ENCODE data around the gene ICAM3.

ICAM3 gene

DNA sequence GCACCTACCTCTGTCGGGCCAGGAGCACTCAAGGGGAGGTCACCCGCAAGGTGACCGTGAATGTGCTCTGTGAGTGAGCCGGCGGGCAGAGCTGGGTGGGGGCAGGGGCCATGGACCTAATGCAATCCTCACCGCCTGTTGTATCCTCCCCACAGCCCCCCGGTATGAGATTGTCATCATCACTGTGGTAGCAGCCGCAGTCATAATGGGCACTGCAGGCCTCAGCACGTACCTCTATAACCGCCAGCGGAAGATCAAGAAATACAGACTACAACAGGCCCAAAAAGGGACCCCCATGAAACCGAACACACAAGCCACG lies 54.5 kb downstream of the ICAM3 start:
- TF ChIP-seq, protein P1, sequence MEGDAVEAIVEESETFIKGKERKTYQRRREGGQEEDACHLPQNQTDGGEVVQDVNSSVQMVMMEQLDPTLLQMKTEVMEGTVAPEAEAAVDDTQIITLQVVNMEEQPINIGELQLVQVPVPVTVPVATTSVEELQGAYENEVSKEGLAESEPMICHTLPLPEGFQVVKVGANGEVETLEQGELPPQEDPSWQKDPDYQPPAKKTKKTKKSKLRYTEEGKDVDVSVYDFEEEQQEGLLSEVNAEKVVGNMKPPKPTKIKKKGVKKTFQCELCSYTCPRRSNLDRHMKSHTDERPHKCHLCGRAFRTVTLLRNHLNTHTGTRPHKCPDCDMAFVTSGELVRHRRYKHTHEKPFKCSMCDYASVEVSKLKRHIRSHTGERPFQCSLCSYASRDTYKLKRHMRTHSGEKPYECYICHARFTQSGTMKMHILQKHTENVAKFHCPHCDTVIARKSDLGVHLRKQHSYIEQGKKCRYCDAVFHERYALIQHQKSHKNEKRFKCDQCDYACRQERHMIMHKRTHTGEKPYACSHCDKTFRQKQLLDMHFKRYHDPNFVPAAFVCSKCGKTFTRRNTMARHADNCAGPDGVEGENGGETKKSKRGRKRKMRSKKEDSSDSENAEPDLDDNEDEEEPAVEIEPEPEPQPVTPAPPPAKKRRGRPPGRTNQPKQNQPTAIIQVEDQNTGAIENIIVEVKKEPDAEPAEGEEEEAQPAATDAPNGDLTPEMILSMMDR (IDR thresholded peaks at IDR 0.05; ENCODE audit: borderline replicate concordance, control extremely low read depth, extremely low read depth, insufficient read depth, missing control alignments), result no peak
- no peak for DNase-seq (ENCODE audit: low spot score)
- in situ Hi-C loops (cut with MboI; ENCODE audit: low sequenced_read_pairs, unreplicated experiment), result no loop called here

DNA sequence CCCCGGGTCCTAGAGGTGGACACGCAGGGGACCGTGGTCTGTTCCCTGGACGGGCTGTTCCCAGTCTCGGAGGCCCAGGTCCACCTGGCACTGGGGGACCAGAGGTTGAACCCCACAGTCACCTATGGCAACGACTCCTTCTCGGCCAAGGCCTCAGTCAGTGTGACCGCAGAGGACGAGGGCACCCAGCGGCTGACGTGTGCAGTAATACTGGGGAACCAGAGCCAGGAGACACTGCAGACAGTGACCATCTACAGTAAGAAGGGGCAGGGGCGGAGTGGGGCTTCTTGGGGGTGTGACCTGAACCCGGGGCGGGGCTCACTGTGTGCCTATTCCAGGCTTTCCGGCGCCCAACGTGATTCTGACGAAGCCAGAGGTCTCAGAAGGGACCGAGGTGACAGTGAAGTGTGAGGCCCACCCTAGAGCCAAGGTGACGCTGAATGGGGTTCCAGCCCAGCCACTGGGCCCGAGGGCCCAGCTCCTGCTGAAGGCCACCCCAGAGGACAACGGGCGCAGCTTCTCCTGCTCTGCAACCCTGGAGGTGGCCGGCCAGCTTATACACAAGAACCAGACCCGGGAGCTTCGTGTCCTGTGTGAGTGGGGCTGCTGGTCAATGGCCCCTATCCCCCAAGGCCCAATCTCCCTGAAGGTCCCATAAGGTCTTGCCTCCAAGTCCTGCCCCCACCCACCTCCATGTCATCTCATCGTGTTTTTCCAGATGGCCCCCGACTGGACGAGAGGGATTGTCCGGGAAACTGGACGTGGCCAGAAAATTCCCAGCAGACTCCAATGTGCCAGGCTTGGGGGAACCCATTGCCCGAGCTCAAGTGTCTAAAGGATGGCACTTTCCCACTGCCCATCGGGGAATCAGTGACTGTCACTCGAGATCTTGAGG lies 55.1 kb downstream of the ICAM3 start:
- TF ChIP-seq, protein P1 (IDR thresholded peaks at IDR 0.05; ENCODE audit: borderline replicate concordance, control extremely low read depth, extremely low read depth, insufficient read depth, missing control alignments), result no peak
- in situ Hi-C loops (cut with MboI; ENCODE audit: low sequenced_read_pairs, unreplicated experiment), result no loop called here
- DNase-seq (ENCODE audit: low spot score), result no peak

All from GM13976 (cell line).